Measurements from ENCODE around the gene KCND2. TPM values are rescaled to one million over a fixed set of nuclear protein-coding genes. Genes with fewer than 3 reads are reported as not detected.

The KCND2 gene
- total RNA-seq, 1 donor from 2014 or later: 1.2 TPM

DNA sequence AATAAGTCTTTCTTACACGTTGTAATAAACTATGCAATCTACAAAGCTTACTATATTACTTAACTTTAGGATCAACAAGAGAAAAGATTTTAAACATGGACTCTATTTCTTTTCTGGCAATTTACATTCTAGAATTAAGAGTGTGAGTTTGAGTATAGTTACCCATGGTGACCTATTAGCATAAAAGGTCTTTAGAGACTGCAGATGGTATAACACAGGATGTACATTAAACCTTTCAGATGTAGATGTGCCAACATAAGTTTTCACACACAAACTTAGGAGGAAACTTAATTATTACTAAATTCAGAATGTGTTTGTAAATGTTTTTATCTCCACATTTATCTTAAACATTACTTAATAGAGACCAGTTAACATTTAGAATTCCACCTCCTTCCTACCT is 54.1 kb downstream of the KCND2 start:
- Mint-ChIP-seq H3K9me3 (ENCODE audit: unreplicated experiment) (no peaks in the 10 kb centered on the region), H3K36me3 (ENCODE audit: unreplicated experiment) (no peaks in the 10 kb centered on the region), H3K4me1 (ENCODE audit: low read depth, unreplicated experiment) (peaks cover 2% of the 10 kb centered on the region), H3K27me3 (ENCODE audit: unreplicated experiment) (no peaks in the 10 kb centered on the region), H3K4me3 (ENCODE audit: unreplicated experiment) (no peak overlapping the region), H3K27ac (ENCODE audit: unreplicated experiment) (no peak overlapping the region)
- TF ChIP-seq, protein P1, sequence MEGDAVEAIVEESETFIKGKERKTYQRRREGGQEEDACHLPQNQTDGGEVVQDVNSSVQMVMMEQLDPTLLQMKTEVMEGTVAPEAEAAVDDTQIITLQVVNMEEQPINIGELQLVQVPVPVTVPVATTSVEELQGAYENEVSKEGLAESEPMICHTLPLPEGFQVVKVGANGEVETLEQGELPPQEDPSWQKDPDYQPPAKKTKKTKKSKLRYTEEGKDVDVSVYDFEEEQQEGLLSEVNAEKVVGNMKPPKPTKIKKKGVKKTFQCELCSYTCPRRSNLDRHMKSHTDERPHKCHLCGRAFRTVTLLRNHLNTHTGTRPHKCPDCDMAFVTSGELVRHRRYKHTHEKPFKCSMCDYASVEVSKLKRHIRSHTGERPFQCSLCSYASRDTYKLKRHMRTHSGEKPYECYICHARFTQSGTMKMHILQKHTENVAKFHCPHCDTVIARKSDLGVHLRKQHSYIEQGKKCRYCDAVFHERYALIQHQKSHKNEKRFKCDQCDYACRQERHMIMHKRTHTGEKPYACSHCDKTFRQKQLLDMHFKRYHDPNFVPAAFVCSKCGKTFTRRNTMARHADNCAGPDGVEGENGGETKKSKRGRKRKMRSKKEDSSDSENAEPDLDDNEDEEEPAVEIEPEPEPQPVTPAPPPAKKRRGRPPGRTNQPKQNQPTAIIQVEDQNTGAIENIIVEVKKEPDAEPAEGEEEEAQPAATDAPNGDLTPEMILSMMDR (IDR thresholded peaks at IDR 0.05; ENCODE audit: partially characterized antibody, unreplicated experiment): no peak
- DNase-seq: no peak

DNA sequence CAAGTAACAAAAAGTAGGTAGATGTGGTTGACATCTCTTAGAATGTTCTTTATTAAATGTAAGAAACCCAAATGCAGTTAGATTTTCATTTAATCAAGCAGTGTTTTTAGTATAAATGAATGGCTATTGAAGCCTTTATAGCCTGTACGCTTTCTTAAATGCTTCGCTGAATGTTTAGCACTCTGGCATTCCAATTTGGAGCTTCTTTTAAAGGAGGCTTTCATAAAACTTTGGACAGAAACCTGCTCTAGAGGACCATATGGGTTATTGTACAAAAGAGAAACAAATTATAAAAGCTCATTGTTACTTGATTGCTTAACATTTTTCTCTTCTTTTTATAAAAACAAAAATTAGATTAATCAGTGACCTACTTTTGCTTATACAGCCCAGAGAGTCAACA is 59.5 kb downstream of the KCND2 start:
- H3K4me3 Mint-ChIP-seq (ENCODE audit: unreplicated experiment): no peak overlapping the region
- TF ChIP-seq, protein P1 (IDR thresholded peaks at IDR 0.05; ENCODE audit: partially characterized antibody, unreplicated experiment): no peak
- no peaks in the 10 kb centered on the region for H3K36me3 Mint-ChIP-seq (ENCODE audit: unreplicated experiment)
- no peak for DNase-seq
- no peaks in the 10 kb centered on the region for H3K4me1 Mint-ChIP-seq (ENCODE audit: low read depth, unreplicated experiment)
- H3K27me3 Mint-ChIP-seq (ENCODE audit: unreplicated experiment): no peaks in the 10 kb centered on the region
- H3K27ac Mint-ChIP-seq (ENCODE audit: unreplicated experiment): no peak overlapping the region
- no peaks in the 10 kb centered on the region for H3K9me3 Mint-ChIP-seq (ENCODE audit: unreplicated experiment)

DNA sequence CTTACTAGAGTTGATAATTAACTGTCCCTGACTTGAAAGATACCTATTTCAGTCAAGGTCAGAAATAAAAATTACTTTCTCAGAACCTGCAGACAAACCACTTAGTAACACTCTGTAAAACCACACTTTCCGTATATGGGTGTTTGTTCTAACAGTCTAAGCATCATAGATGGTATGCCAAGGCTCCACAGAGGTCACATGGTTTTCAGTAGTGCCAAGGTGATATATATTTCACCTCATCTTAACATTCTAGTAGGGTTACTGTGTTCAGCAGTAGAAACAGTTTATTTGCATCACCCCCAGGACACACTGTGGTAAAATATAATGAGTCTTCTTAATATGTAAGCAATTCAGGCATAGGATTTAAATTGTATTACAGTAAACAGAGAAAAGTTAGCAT is 61.5 kb downstream of the KCND2 start:
- Mint-ChIP-seq H3K4me3 (ENCODE audit: unreplicated experiment) (no peak overlapping the region), H3K27ac (ENCODE audit: unreplicated experiment) (no peak overlapping the region)

DNA sequence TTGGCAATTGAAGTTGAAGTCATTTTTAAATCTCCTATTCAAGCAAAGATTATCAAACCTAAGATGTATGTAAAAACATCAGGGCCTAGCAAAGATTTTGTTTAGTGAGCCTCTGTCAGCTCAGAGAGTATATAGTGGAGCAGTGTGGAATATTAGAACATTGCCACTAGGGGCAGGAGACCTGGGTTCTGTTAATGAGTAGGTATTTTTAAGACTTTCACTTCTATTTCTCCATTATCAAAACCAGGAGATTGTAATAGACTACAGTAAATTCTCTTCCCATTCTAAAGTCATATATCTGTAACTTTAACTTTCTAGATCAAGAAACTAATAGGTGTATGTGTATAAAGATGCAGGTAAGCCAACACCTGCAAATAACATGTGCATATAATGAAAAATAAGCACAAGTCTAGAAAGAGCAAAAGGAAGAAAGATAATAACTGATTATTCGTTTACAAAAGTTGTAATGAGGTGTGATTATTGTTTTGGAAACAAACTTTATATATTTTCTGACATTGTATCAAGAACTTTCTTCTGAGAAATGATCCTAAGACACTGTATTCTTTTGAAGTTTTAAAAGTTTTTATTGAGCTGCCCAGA is 64.4 kb downstream of the KCND2 start:
- no peaks in the 10 kb centered on the region for H3K36me3 Mint-ChIP-seq (ENCODE audit: unreplicated experiment)
- DNase-seq: no peak
- H3K4me3 Mint-ChIP-seq (ENCODE audit: unreplicated experiment): no peak overlapping the region
- no peaks in the 10 kb centered on the region for H3K4me1 Mint-ChIP-seq (ENCODE audit: low read depth, unreplicated experiment)
- H3K27me3 Mint-ChIP-seq (ENCODE audit: unreplicated experiment): no peaks in the 10 kb centered on the region
- H3K9me3 Mint-ChIP-seq (ENCODE audit: unreplicated experiment): no peaks in the 10 kb centered on the region
- TF ChIP-seq, protein P1 (IDR thresholded peaks at IDR 0.05; ENCODE audit: partially characterized antibody, unreplicated experiment): peak; percentile 78
- H3K27ac Mint-ChIP-seq (ENCODE audit: unreplicated experiment): no peak overlapping the region

More for the DNA sequence above, 61.5 kb downstream of the KCND2 start:
- Mint-ChIP-seq H3K9me3 (ENCODE audit: unreplicated experiment) (no peaks in the 10 kb centered on the region), H3K4me1 (ENCODE audit: low read depth, unreplicated experiment) (no peaks in the 10 kb centered on the region), H3K36me3 (ENCODE audit: unreplicated experiment) (no peaks in the 10 kb centered on the region), H3K27me3 (ENCODE audit: unreplicated experiment) (no peaks in the 10 kb centered on the region)
- TF ChIP-seq, protein P1 (IDR thresholded peaks at IDR 0.05; ENCODE audit: partially characterized antibody, unreplicated experiment): no peak
- no peak for DNase-seq

DNA sequence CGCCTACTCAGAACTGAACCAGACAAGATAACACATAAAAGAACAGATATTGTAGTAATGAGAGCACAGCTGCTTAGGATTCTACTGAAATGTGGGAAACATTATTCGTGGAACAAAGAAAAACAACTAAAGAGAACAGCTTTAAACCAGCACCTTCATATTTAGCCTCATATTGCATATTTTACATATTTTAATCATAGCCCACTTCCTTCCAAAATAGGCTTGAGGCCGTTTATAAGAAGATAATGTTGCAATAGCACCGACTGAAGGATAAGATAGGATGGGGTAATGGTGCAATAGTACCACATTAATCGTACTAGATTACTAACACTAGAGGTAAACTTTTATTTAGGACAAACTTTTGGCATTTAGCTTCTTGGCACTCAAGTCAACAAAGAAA is 71.3 kb downstream of the KCND2 start:
- TF ChIP-seq, protein P1 (IDR thresholded peaks at IDR 0.05; ENCODE audit: partially characterized antibody, unreplicated experiment): no peak
- Mint-ChIP-seq H3K36me3 (ENCODE audit: unreplicated experiment) (no peaks in the 10 kb centered on the region), H3K4me3 (ENCODE audit: unreplicated experiment) (no peak overlapping the region), H3K9me3 (ENCODE audit: unreplicated experiment) (no peaks in the 10 kb centered on the region), H3K27me3 (ENCODE audit: unreplicated experiment) (no peaks in the 10 kb centered on the region), H3K27ac (ENCODE audit: unreplicated experiment) (no peak overlapping the region), H3K4me1 (ENCODE audit: low read depth, unreplicated experiment) (no peaks in the 10 kb centered on the region)
- DNase-seq: no peak
